Osteoblast (primary cell): ENCODE data around the gene SPANXA2. TPM values are rescaled to one million over a fixed set of nuclear protein-coding genes. Genes with fewer than 3 reads are reported as not detected.

Experiments
- DNase-seq: peaks from one replicate; pipeline ENCODE4 v3.0.0; 2011; ENCODE audit warnings: low spot score, mixed read lengths; ENCODE audit not compliant: insufficient read length; ENCODE audit errors: missing footprints
- H2AFZ ChIP-seq: 2 replicates; pipeline ENCODE4 v1.6.0; 2011; ENCODE audit warnings: mild to moderate bottlenecking, low read length
- H3K27ac ChIP-seq: 2 replicates; pipeline ENCODE4 v1.5.1; 2011; ENCODE audit warnings: mild to moderate bottlenecking, low read depth, low read length, moderate library complexity
- H3K27me3 ChIP-seq: 2 replicates; pipeline ENCODE4 v1.6.0; 2012; ENCODE audit warnings: mild to moderate bottlenecking, control low read depth, inconsistent platforms, low read length, moderate library complexity; ENCODE audit not compliant: insufficient read depth
- H3K36me3 ChIP-seq: 2 replicates; pipeline ENCODE4 v1.5.1; 2011; ENCODE audit warnings: mild to moderate bottlenecking, low read length, control low read depth, moderate library complexity; ENCODE audit not compliant: insufficient read depth
- H3K4me1 ChIP-seq: 2 replicates; pipeline ENCODE4 v1.5.1; 2011; ENCODE audit warnings: mild to moderate bottlenecking, low read length, control low read depth, moderate library complexity; ENCODE audit not compliant: insufficient read depth
- H3K4me2 ChIP-seq: 2 replicates; pipeline ENCODE4 v1.6.0; 2011; ENCODE audit warnings: mild to moderate bottlenecking, low read length; ENCODE audit not compliant: insufficient read depth
- H3K4me3 ChIP-seq: fragments of 200-600 bp; sonication (generic); 3 replicates; pipeline ENCODE4 v1.5.1; 2012; ENCODE audit warnings: mild to moderate bottlenecking, low read length, inconsistent platforms; ENCODE audit not compliant: insufficient read depth
- H3K79me2 ChIP-seq: 2 replicates; pipeline ENCODE4 v1.6.0; 2012; ENCODE audit warnings: mild to moderate bottlenecking, low read length, control low read depth, inconsistent platforms; ENCODE audit not compliant: insufficient read depth
- H3K9me3 ChIP-seq: 2 replicates; pipeline ENCODE4 v1.5.1; 2011; ENCODE audit warnings: low read depth, low read length, control low read depth
- H4K20me1 ChIP-seq: 2 replicates; pipeline ENCODE4 v1.6.0; 2012; ENCODE audit warnings: mild to moderate bottlenecking, low read length, control low read depth; ENCODE audit not compliant: insufficient read depth
- total RNA-seq: library from RNA; depleted of rRNA; stranded (reverse); fragments of >200 nt; gene quantifications from 2 replicates; pipeline ENCODE4 v1.2.3, GENCODE V29; 2012
- TF ChIP-seq, protein P1 (sequence below): IDR thresholded peaks from 2 replicates; pipeline ENCODE4 v1.5.1; 2011; ENCODE audit warnings: mild to moderate bottlenecking, low read depth, low read length, moderate library complexity; ENCODE audit errors: extremely low read depth

The SPANXA2 gene
- total RNA-seq, 1 donor, result not detected

DNA sequence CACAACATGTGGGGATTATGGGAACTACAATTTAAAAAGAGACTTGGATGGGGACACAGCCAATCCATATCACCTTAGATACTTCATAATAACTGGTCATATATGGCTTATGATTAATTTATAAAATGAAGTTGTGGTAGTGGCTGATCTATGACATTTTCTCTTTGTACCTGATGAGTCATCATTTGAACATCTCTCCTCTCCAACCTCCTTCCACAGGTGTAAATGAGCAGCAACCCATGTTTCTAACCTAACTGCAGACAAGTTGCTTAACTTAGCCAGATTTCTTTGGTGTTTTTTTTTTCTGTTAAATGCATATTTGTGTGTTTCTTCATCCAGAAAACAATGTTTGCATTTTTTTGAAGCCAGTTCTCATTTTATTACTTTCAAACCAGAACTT lies 42.6 kb downstream of the SPANXA2 start:
- peaks cover 2% of the 10 kb centered on the region for H3K9me3 ChIP-seq
- H3K27me3 ChIP-seq, result no peaks in the 10 kb centered on the region
- TF ChIP-seq, protein P1, sequence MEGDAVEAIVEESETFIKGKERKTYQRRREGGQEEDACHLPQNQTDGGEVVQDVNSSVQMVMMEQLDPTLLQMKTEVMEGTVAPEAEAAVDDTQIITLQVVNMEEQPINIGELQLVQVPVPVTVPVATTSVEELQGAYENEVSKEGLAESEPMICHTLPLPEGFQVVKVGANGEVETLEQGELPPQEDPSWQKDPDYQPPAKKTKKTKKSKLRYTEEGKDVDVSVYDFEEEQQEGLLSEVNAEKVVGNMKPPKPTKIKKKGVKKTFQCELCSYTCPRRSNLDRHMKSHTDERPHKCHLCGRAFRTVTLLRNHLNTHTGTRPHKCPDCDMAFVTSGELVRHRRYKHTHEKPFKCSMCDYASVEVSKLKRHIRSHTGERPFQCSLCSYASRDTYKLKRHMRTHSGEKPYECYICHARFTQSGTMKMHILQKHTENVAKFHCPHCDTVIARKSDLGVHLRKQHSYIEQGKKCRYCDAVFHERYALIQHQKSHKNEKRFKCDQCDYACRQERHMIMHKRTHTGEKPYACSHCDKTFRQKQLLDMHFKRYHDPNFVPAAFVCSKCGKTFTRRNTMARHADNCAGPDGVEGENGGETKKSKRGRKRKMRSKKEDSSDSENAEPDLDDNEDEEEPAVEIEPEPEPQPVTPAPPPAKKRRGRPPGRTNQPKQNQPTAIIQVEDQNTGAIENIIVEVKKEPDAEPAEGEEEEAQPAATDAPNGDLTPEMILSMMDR, result no peak
- H3K4me3 ChIP-seq, result no peak overlapping the region
- H4K20me1 ChIP-seq, result no peaks in the 10 kb centered on the region
- no peak overlapping the region for H2AFZ ChIP-seq
- H3K79me2 ChIP-seq, result no peaks in the 10 kb centered on the region
- H3K4me1 ChIP-seq, result no peaks in the 10 kb centered on the region
- no peak overlapping the region for H3K27ac ChIP-seq
- H3K4me2 ChIP-seq, result no peak overlapping the region
- H3K36me3 ChIP-seq, result no peaks in the 10 kb centered on the region
- no peak for DNase-seq

DNA sequence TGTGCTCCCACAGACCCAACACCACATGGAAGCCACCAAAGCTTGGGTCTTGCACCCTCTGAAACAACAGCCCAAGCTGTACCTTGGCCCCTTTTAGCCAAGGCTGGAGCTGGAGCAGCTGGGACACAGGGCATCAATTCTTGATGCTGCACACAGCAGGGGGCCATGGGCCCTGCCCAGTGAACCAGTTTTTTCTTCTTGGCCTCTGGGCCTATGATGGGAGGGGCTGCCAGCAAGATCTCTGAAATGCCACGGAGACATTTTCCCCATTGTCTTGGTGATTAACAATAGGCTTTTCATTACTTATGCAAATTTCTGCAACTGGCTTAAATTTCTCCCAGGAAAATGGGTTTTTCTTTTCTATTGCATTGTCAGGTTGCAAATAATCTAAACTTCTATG lies 49.0 kb downstream of the SPANXA2 start:
- no peak overlapping the region for H2AFZ ChIP-seq
- H4K20me1 ChIP-seq, result no peaks in the 10 kb centered on the region
- H3K4me3 ChIP-seq, result no peak overlapping the region
- H3K9me3 ChIP-seq, result peaks cover 2% of the 10 kb centered on the region
- no peaks in the 10 kb centered on the region for H3K36me3 ChIP-seq
- no peaks in the 10 kb centered on the region for H3K79me2 ChIP-seq
- no peak for DNase-seq
- no peak overlapping the region for H3K27ac ChIP-seq
- H3K4me2 ChIP-seq, result no peak overlapping the region
- TF ChIP-seq, protein P1, result no peak
- no peaks in the 10 kb centered on the region for H3K4me1 ChIP-seq
- H3K27me3 ChIP-seq, result no peaks in the 10 kb centered on the region

Other genes with a start within 250 kb of the SPANXA2 start
- 0.29 TPM in 1 of 2 replicates, not detected in the other for gene SPANXA1, start 5.0 kb upstream of the SPANXA2 start, total RNA-seq
- gene SPANXD, start 109.0 kb downstream of the SPANXA2 start, total RNA-seq, result not detected in 2 replicates
- gene MAGEC3, start 248.6 kb downstream of the SPANXA2 start, total RNA-seq, result not detected in 2 replicates